ENCODE results near the gene JARID2. TPM values are rescaled to one million over a fixed set of nuclear protein-coding genes. Genes with fewer than 3 reads are reported as not detected.

Gene JARID2
- total RNA-seq, 1 experiment from 2014 or later = 23.6 TPM

DNA sequence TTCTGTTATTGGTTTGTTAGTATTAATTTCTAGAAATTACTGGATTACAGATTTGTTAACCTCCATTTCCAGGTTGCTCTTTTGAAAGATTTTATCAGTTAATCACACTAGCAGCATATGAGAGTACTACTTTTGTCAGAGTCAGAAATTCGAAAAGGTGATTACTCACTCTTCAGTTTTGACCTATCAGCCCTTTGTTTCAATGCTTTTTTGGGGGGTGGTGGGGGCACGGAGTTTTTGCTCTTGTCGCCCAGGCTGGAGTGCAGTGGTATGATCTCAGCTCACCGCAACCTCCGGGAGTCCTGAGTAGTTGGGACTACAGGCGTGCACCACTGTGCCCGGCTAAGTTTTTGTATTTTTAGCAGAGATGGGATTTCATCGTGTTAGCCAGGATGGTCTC, 149.2 kb downstream of the JARID2 start:
- ChIA-PET RAD21 (ENCODE audit: low non-redundant PET in 1 of 2, low total read pairs in 2 of 2, uncharacterized antibody in 2 of 2, unreplicated experiment in 2 of 2) (no interaction called here), POLR2A (no interaction called here), CTCF (no interaction called here)
- Histone ChIP-seq H2AFZ (ENCODE audit: low read depth, low read length, poor library complexity, severe bottlenecking) (no peak overlapping the region), H3K27ac (ENCODE audit: low read depth, low read length) (no peak overlapping the region), H4K20me1 (ENCODE audit: insufficient read depth) (no peaks in the 10 kb centered on the region), H3K9me3 (ENCODE audit: control insufficient read depth in 1 of 2, insufficient read depth in 1 of 2, low read depth in 1 of 2, low read length in 2 of 2) (no peaks in the 10 kb centered on the region), H3K9me2 (ENCODE audit: insufficient read depth) (no peaks in the 10 kb centered on the region), H3K27me3 (ENCODE audit: insufficient read depth, low read length) (no peaks in the 10 kb centered on the region), H3K4me3 (replicated peaks in 1 of 2; ENCODE audit: low read depth in 1 of 2, low read length in 2 of 2) (no peak overlapping the region), H3K4me1 (ENCODE audit: control insufficient read depth in 1 of 2, insufficient read depth in 2 of 2, low read length in 2 of 2) (peaks cover 3 to 6% of the 10 kb centered on the region in 2 experiments; a peak in 3 of 4 replicates), H3K79me2 (ENCODE audit: insufficient read depth, low read length) (peaks cover 58% of the 10 kb centered on the region), H3K9ac (ENCODE audit: low read length) (no peak overlapping the region), H3K36me3 (ENCODE audit: control insufficient read depth in 1 of 2, insufficient read depth in 2 of 2, low read length in 2 of 2) (no peaks in the 10 kb centered on the region), H3K4me2 (ENCODE audit: low read length) (no peak overlapping the region)
- TF ChIP-seq SP1 (IDR thresholded peaks at IDR 0.05; ENCODE audit: low read depth) = no peak
- no peak for TF ChIP-seq YY1 (IDR thresholded peaks at IDR 0.05; ENCODE audit: extremely low read depth, insufficient replicate concordance, low read depth, low read length)
- TF ChIP-seq, protein P1, sequence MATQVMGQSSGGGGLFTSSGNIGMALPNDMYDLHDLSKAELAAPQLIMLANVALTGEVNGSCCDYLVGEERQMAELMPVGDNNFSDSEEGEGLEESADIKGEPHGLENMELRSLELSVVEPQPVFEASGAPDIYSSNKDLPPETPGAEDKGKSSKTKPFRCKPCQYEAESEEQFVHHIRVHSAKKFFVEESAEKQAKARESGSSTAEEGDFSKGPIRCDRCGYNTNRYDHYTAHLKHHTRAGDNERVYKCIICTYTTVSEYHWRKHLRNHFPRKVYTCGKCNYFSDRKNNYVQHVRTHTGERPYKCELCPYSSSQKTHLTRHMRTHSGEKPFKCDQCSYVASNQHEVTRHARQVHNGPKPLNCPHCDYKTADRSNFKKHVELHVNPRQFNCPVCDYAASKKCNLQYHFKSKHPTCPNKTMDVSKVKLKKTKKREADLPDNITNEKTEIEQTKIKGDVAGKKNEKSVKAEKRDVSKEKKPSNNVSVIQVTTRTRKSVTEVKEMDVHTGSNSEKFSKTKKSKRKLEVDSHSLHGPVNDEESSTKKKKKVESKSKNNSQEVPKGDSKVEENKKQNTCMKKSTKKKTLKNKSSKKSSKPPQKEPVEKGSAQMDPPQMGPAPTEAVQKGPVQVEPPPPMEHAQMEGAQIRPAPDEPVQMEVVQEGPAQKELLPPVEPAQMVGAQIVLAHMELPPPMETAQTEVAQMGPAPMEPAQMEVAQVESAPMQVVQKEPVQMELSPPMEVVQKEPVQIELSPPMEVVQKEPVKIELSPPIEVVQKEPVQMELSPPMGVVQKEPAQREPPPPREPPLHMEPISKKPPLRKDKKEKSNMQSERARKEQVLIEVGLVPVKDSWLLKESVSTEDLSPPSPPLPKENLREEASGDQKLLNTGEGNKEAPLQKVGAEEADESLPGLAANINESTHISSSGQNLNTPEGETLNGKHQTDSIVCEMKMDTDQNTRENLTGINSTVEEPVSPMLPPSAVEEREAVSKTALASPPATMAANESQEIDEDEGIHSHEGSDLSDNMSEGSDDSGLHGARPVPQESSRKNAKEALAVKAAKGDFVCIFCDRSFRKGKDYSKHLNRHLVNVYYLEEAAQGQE (IDR thresholded peaks at IDR 0.05; ENCODE audit: low read depth) = no peak
- no peak for TF ChIP-seq CEBPB (IDR thresholded peaks at IDR 0.05; ENCODE audit: low read depth)
- no peak for TF ChIP-seq EGR1 (IDR thresholded peaks at IDR 0.05; ENCODE audit: low read depth)
- no peak for TF ChIP-seq EZH2phosphoT487 (IDR thresholded peaks at IDR 0.05; ENCODE audit: borderline replicate concordance)
- TF ChIP-seq SIN3A (IDR thresholded peaks at IDR 0.05; ENCODE audit: low read depth) = no peak
- no peak for TF ChIP-seq ELF1 (IDR thresholded peaks at IDR 0.05; ENCODE audit: borderline replicate concordance, low read depth)
- TF ChIP-seq, protein P2, sequence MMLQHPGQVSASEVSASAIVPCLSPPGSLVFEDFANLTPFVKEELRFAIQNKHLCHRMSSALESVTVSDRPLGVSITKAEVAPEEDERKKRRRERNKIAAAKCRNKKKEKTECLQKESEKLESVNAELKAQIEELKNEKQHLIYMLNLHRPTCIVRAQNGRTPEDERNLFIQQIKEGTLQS (IDR thresholded peaks at IDR 0.05) = no peak
- TF ChIP-seq SRF (IDR thresholded peaks at IDR 0.05; ENCODE audit: low read depth) = no peak
- TF ChIP-seq TCF7L2 (IDR thresholded peaks at IDR 0.05; ENCODE audit: borderline replicate concordance, extremely low read depth, insufficient read depth, insufficient read length) = no peak
- no peak for TF ChIP-seq EZH2 (IDR thresholded peaks at IDR 0.05)
- DNase-seq (ENCODE audit: low read depth, low spot score) (no peak), ATAC-seq (no peak)
- no TSS peak for BruUV-seq (replicated peaks)
- intact Hi-C loops (cut with micrococcal nuclease) = loop anchor here (10.0 kb wide), 1 partner anchor 1180 kb away; no protein-coding TSS in a partner anchor
